Measurements from ENCODE around the gene DMD. TPM values are rescaled to one million over a fixed set of nuclear protein-coding genes. Genes with fewer than 3 reads are reported as not detected.
A peak's percentile ranks its signal among the peaks of the same experiment; 100 is the strongest.

The DMD gene
- total RNA-seq, 1 donor from 2014 or later = 22.2 TPM

GRCh38 chrX:31165241-31166035, 2045.9 kb downstream of the DMD start:
- no peaks in the 10 kb centered on the region for H4K20me1 ChIP-seq (ENCODE audit: insufficient read depth, low read length)
- DNase-seq (ENCODE audit: low read depth) (peak; percentile 37), FAIRE-seq (peak; percentile 54)
- H3K4me3 Mint-ChIP-seq (ENCODE audit: unreplicated experiment) = no peak overlapping the region
- no peak overlapping the region for H3K4me3 ChIP-seq (ENCODE audit: insufficient read depth, low read depth, low read length)
- no peaks in the 10 kb centered on the region for H3K9me3 ChIP-seq (ENCODE audit: insufficient read depth, low read depth, low read length)
- H3K79me2 ChIP-seq (ENCODE audit: insufficient read depth, low read length) = no peaks in the 10 kb centered on the region
- H2AFZ ChIP-seq (ENCODE audit: low read depth, low read length) = no peak overlapping the region
- no peaks in the 10 kb centered on the region for H3K27me3 Mint-ChIP-seq (ENCODE audit: low read depth, unreplicated experiment)
- H3K4me2 ChIP-seq (ENCODE audit: low read length) = no peak overlapping the region
- H3K4me1 Mint-ChIP-seq (ENCODE audit: low read depth, unreplicated experiment) = peaks cover 4% of the 10 kb centered on the region
- peaks cover 2% of the 10 kb centered on the region for H3K9me3 Mint-ChIP-seq (ENCODE audit: unreplicated experiment)
- no peak for TF ChIP-seq EZH2 (IDR thresholded peaks at IDR 0.05; ENCODE audit: insufficient read depth, low read length)
- TF ChIP-seq, protein P1, sequence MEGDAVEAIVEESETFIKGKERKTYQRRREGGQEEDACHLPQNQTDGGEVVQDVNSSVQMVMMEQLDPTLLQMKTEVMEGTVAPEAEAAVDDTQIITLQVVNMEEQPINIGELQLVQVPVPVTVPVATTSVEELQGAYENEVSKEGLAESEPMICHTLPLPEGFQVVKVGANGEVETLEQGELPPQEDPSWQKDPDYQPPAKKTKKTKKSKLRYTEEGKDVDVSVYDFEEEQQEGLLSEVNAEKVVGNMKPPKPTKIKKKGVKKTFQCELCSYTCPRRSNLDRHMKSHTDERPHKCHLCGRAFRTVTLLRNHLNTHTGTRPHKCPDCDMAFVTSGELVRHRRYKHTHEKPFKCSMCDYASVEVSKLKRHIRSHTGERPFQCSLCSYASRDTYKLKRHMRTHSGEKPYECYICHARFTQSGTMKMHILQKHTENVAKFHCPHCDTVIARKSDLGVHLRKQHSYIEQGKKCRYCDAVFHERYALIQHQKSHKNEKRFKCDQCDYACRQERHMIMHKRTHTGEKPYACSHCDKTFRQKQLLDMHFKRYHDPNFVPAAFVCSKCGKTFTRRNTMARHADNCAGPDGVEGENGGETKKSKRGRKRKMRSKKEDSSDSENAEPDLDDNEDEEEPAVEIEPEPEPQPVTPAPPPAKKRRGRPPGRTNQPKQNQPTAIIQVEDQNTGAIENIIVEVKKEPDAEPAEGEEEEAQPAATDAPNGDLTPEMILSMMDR (IDR thresholded peaks at IDR 0.05; ENCODE audit: insufficient read depth, low read depth, low read length) = no peak
- H3K9ac ChIP-seq (ENCODE audit: low read length) = no peak overlapping the region
- H3K27ac Mint-ChIP-seq (ENCODE audit: unreplicated experiment) = no peak overlapping the region
- peaks cover 13% of the 10 kb centered on the region for H3K36me3 Mint-ChIP-seq (ENCODE audit: low read depth, unreplicated experiment)
- no peak overlapping the region for H3K27ac ChIP-seq (ENCODE audit: low read depth, low read length)
- H3K27me3 ChIP-seq (ENCODE audit: insufficient read depth, low read length) = no peaks in the 10 kb centered on the region
- H3K36me3 ChIP-seq (ENCODE audit: insufficient read depth, low read length) = no peaks in the 10 kb centered on the region
- no peaks in the 10 kb centered on the region for H3K4me1 ChIP-seq (ENCODE audit: insufficient read depth, low read length)

DNA sequence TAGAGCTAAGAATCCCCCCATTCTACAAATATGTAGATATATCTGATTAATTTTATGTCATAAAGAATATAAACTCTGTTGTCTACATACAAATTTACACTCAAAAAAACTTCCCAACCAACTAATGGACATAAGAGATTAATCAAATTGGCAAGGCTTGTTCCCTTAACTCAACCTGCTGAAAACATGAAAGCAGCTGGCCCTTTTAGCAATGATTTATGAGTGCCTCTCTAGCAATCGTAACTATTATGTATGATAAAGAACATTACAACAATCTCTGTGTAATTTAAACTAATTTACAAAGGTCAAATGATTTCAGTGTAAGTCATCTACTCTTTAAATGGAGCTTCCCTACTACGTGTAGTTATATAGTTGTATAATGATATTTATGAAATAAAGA, 2056.4 kb downstream of the DMD start:
- TF ChIP-seq EZH2 (IDR thresholded peaks at IDR 0.05; ENCODE audit: insufficient read depth, low read length) = no peak
- TF ChIP-seq, protein P1 (IDR thresholded peaks at IDR 0.05; ENCODE audit: insufficient read depth, low read depth, low read length) = no peak
- no peaks in the 10 kb centered on the region for H3K27me3 Mint-ChIP-seq (ENCODE audit: low read depth, unreplicated experiment)
- H3K27ac Mint-ChIP-seq (ENCODE audit: unreplicated experiment) = no peak overlapping the region
- no peaks in the 10 kb centered on the region for H3K4me1 ChIP-seq (ENCODE audit: insufficient read depth, low read length)
- DNase-seq (ENCODE audit: low read depth) (no peak), FAIRE-seq (peak; percentile 26)
- no peak overlapping the region for H3K4me2 ChIP-seq (ENCODE audit: low read length)
- no peaks in the 10 kb centered on the region for H3K36me3 Mint-ChIP-seq (ENCODE audit: low read depth, unreplicated experiment)
- H3K27me3 ChIP-seq (ENCODE audit: insufficient read depth, low read length) = no peaks in the 10 kb centered on the region
- H3K36me3 ChIP-seq (ENCODE audit: insufficient read depth, low read length) = no peaks in the 10 kb centered on the region
- no peak overlapping the region for H3K4me3 Mint-ChIP-seq (ENCODE audit: unreplicated experiment)
- H3K9me3 Mint-ChIP-seq (ENCODE audit: unreplicated experiment) = no peaks in the 10 kb centered on the region
- H3K27ac ChIP-seq (ENCODE audit: low read depth, low read length) = no peak overlapping the region
- H3K4me1 Mint-ChIP-seq (ENCODE audit: low read depth, unreplicated experiment) = no peaks in the 10 kb centered on the region
- H3K9me3 ChIP-seq (ENCODE audit: insufficient read depth, low read depth, low read length) = no peaks in the 10 kb centered on the region
- H3K4me3 ChIP-seq (ENCODE audit: insufficient read depth, low read depth, low read length) = no peak overlapping the region
- no peaks in the 10 kb centered on the region for H4K20me1 ChIP-seq (ENCODE audit: insufficient read depth, low read length)
- no peak overlapping the region for H2AFZ ChIP-seq (ENCODE audit: low read depth, low read length)
- H3K79me2 ChIP-seq (ENCODE audit: insufficient read depth, low read length) = no peaks in the 10 kb centered on the region
- no peak overlapping the region for H3K9ac ChIP-seq (ENCODE audit: low read length)

DNA sequence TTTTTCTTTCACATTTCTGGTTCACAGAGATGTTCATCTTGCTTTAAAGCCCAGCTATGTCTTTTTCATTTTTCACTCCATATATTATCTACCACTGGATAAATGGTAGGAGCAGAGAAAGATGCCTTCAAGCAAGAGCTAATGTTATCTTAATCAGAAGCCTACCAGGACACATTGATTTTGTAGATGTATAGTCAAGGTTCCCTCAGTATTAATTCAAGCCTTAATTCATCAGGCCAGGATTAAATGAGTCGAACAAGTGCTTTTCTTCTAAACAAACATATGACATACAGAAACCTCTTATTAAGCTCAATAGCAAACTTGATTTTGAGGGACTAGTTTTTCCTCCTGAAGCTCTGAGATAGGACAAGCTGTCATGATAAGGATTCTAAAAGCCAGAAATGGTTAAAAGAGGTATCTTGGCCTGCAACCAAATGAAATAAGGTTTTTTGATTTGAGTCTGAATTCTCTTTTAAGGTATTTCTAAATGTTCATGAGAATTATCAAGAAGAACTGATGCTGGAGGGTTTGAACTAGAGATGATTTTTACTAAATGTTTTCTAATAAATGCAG, 2057.8 kb downstream of the DMD start:
- Histone ChIP-seq H3K27me3 (ENCODE audit: insufficient read depth, low read length) (no peaks in the 10 kb centered on the region), H3K4me3 (ENCODE audit: insufficient read depth, low read depth, low read length) (no peak overlapping the region), H3K4me2 (ENCODE audit: low read length) (no peak overlapping the region), H3K27ac (ENCODE audit: low read depth, low read length) (no peak overlapping the region), H2AFZ (ENCODE audit: low read depth, low read length) (no peak overlapping the region), H4K20me1 (ENCODE audit: insufficient read depth, low read length) (no peaks in the 10 kb centered on the region), H3K9me3 (ENCODE audit: insufficient read depth, low read depth, low read length) (no peaks in the 10 kb centered on the region), H3K79me2 (ENCODE audit: insufficient read depth, low read length) (no peaks in the 10 kb centered on the region), H3K9ac (ENCODE audit: low read length) (no peak overlapping the region), H3K36me3 (ENCODE audit: insufficient read depth, low read length) (no peaks in the 10 kb centered on the region), H3K4me1 (ENCODE audit: insufficient read depth, low read length) (no peaks in the 10 kb centered on the region)
- Mint-ChIP-seq H3K27me3 (ENCODE audit: low read depth, unreplicated experiment) (no peaks in the 10 kb centered on the region), H3K27ac (ENCODE audit: unreplicated experiment) (no peak overlapping the region), H3K9me3 (ENCODE audit: unreplicated experiment) (no peaks in the 10 kb centered on the region), H3K36me3 (ENCODE audit: low read depth, unreplicated experiment) (no peaks in the 10 kb centered on the region), H3K4me1 (ENCODE audit: low read depth, unreplicated experiment) (no peaks in the 10 kb centered on the region), H3K4me3 (ENCODE audit: unreplicated experiment) (no peak overlapping the region)
- TF ChIP-seq, protein P1 (IDR thresholded peaks at IDR 0.05; ENCODE audit: insufficient read depth, low read depth, low read length) = no peak
- no peak for TF ChIP-seq EZH2 (IDR thresholded peaks at IDR 0.05; ENCODE audit: insufficient read depth, low read length)
- DNase-seq (ENCODE audit: low read depth) = no peak
- peak; percentile 76 for FAIRE-seq

Data from astrocyte (in vitro differentiated cells and primary cell).